Breast epithelium (tissue), 3 donors: Measurements from ENCODE around the gene PLVAP.

Source experiments
- CTCF ChIP-seq, 3 donors: fragments of 450-650 bp; IDR thresholded peaks; one replicate each; pipeline ENCODE4 v1.5.1; 2016 to 2017; ENCODE audit warnings: antibody characterized with exemption in 3 of 3, mild to moderate bottlenecking in 3 of 3, moderate library complexity in 3 of 3
- POLR2AphosphoS5 ChIP-seq, 3 donors: sonication (generic); formaldehyde crosslinking; IDR thresholded peaks; one replicate each; pipeline ENCODE4 v1.6.1; 2017; ENCODE audit warnings: antibody characterized with exemption in 3 of 3

DNA sequence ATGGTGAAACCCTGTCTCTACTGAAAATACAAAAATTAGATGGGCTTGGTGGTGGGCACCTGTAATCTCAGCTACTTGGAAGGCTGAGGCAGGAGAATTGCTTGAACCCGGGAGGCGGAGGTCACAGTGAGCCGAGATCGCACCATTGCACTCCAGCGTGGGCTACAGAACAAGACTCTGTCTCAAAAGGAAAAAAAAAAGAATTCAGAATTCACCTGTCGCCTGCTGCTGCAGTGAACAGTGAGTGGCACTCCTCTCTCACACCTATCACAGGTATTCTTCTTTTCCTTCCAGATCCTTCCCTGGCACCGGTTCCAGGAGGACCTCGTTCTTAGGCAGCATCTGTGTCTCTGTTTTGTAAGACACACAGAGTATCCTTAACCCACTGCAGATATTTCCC, 37.0 kb upstream of the PLVAP start:
- no peak for TF ChIP-seq CTCF (IDR thresholded peaks at IDR 0.05)
- no peak for TF ChIP-seq POLR2AphosphoS5 (IDR thresholded peaks at IDR 0.05)
